K562 (cell line): ENCODE results near the gene MTHFR.

ENCODE experiments used
- BHLHE40 ChIP-seq: IDR thresholded peaks from 2 replicates; pipeline ENCODE4 v1.6.1; 2011; ENCODE audit warnings: low read length, improper control_type of control experiment
- EZH2 ChIP-seq: IDR thresholded peaks from 2 replicates; pipeline ENCODE4 v1.6.1; 2012; ENCODE audit warnings: low read depth, mild to moderate bottlenecking, inconsistent platforms, low read length, borderline replicate concordance
- FOSL1 ChIP-seq: fragments of 200-800 bp; sonication (Bioruptor generic); conservative IDR thresholded peaks from 2 replicates; pipeline ENCODE4 v1.6.1; 2016; ENCODE audit warnings: missing genetic modification characterization, missing compliant biosample characterization
- FOXM1 ChIP-seq, 2 experiments: fragments of 450-650 bp in 1 of 2; sonication (generic) in 1 of 2; formaldehyde crosslinking in 1 of 2; IDR thresholded peaks; 2 replicates each; pipeline versions ENCODE4 v1.6.1 to v1.9.0; 2017 to 2022; ENCODE audit warnings: low read depth in 2 of 2, mild to moderate bottlenecking in 2 of 2, missing genetic modification reagents in 1 of 2, moderate library complexity in 1 of 2
- NELFE ChIP-seq: IDR thresholded peaks from 2 replicates; pipeline ENCODE4 v1.6.1; 2011; ENCODE audit warnings: mild to moderate bottlenecking; ENCODE audit not compliant: insufficient read depth, insufficient read length
- POLR2A ChIP-seq: fragments of 450-650 bp; conservative IDR thresholded peaks from 2 replicates; pipeline ENCODE4 v1.6.1; 2016
- RFX5 ChIP-seq: IDR thresholded peaks from 2 replicates; pipeline ENCODE4 v1.6.1; 2011; ENCODE audit warnings: low read depth, mild to moderate bottlenecking, improper control_type of control experiment, low read length
- SMC3 ChIP-seq: conservative IDR thresholded peaks from 2 replicates; pipeline ENCODE4 v1.6.1; 2011; ENCODE audit warnings: low read depth, low read length, improper control_type of control experiment; ENCODE audit not compliant: insufficient read depth
- SPI1 ChIP-seq: IDR thresholded peaks from 2 replicates; pipeline ENCODE4 v1.6.1; 2011; ENCODE audit warnings: low read depth, low read length, control low read depth, borderline replicate concordance
- TBP ChIP-seq: optimal IDR thresholded peaks from 2 replicates; pipeline ENCODE3; 2011; ENCODE audit warnings: low read depth, low read length, improper control_type of control experiment
- ZNF274 ChIP-seq: IDR thresholded peaks from 2 replicates; pipeline ENCODE4 v1.6.1; 2011; ENCODE audit warnings: low read depth, mild to moderate bottlenecking, low read length, moderate library complexity, borderline replicate concordance
- TF ChIP-seq, protein P1 (sequence below), 3 experiments: IDR thresholded peaks in 2 of 3; conservative IDR thresholded peaks in 1 of 3; 2 replicates each; pipeline ENCODE4 v1.5.1; 2011 to 2012; ENCODE audit warnings: low read length in 3 of 3, mild to moderate bottlenecking in 3 of 3, control low read depth in 2 of 3, improper control_type of control experiment in 1 of 3, inconsistent platforms in 1 of 3, low read depth in 1 of 3, mixed read lengths in 1 of 3, moderate library complexity in 1 of 3; ENCODE audit not compliant: insufficient read depth in 2 of 3
- TF ChIP-seq, protein P2 (sequence below): sonication (generic); formaldehyde crosslinking; IDR thresholded peaks from 2 replicates; pipeline ENCODE4 v1.8.1; 2023; ENCODE audit warnings: mild to moderate bottlenecking, missing genetic modification reagents
- TF ChIP-seq, protein P3 (sequence below): sonication (generic); formaldehyde crosslinking; IDR thresholded peaks from 2 replicates; pipeline ENCODE4 v1.8.1; 2022; ENCODE audit warnings: missing genetic modification reagents

DNA sequence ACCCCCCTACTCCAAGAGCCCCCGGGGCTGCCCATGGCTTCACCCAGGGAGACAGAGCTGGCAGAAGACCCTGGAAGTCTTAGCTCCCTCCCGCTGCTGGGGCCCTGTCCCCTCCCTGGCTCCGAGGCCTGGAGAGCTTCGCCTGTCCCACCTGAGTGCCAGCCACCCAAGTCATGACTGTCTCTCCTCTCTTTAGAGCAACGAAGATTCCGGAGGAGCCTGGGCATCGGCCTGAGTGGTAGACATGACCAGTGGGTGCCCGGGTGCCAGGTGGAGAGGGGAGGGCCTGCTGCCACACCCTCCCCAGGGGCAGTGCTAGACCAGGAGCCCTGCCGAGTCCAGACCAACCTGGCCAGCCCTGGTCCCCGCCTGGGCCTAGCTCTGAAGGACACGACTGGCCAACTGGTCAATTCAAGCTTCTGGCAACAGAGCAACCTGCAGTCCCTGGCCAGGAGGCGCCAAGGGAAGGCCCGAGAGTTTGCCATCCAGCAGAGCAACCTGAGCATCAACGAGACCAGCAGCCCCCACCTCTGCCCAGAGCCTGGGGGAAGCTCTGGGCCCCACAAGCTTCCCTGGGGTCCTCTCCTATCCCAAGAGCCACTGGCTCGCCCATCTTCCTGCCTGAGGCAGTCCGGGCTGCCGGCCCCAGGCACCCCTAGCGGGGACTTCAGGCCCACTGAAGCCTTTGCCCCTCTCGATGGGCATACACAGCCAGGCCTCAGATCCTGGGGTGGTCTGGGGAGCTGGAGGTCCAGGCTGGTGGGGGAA lies 39.9 kb downstream of the MTHFR start:
- TF ChIP-seq SMC3: no peak
- TF ChIP-seq, protein P1, sequence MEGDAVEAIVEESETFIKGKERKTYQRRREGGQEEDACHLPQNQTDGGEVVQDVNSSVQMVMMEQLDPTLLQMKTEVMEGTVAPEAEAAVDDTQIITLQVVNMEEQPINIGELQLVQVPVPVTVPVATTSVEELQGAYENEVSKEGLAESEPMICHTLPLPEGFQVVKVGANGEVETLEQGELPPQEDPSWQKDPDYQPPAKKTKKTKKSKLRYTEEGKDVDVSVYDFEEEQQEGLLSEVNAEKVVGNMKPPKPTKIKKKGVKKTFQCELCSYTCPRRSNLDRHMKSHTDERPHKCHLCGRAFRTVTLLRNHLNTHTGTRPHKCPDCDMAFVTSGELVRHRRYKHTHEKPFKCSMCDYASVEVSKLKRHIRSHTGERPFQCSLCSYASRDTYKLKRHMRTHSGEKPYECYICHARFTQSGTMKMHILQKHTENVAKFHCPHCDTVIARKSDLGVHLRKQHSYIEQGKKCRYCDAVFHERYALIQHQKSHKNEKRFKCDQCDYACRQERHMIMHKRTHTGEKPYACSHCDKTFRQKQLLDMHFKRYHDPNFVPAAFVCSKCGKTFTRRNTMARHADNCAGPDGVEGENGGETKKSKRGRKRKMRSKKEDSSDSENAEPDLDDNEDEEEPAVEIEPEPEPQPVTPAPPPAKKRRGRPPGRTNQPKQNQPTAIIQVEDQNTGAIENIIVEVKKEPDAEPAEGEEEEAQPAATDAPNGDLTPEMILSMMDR (IDR thresholded peaks at IDR 0.05 in 2 of 3, conservative IDR thresholded peaks at IDR 0.05 in 1 of 3; ENCODE audit: insufficient read depth in 2 of 3, low read depth in 1 of 3, low read length in 3 of 3): no peak
- no peak for TF ChIP-seq BHLHE40
- no peak for TF ChIP-seq NELFE
- no peak for TF ChIP-seq RFX5
- TF ChIP-seq FOXM1 (IDR thresholded peaks at IDR 0.05; ENCODE audit: low read depth): no peak
- TF ChIP-seq FOXM1 (CRISPR knock-in tag; IDR thresholded peaks at IDR 0.05; ENCODE audit: low read depth): no peak
- no peak for TF ChIP-seq SPI1
- no peak for TF ChIP-seq POLR2A
- TF ChIP-seq ZNF274: no peak
- TF ChIP-seq TBP: no peak
- no peak for TF ChIP-seq FOSL1 (tag)
- TF ChIP-seq, protein P2, sequence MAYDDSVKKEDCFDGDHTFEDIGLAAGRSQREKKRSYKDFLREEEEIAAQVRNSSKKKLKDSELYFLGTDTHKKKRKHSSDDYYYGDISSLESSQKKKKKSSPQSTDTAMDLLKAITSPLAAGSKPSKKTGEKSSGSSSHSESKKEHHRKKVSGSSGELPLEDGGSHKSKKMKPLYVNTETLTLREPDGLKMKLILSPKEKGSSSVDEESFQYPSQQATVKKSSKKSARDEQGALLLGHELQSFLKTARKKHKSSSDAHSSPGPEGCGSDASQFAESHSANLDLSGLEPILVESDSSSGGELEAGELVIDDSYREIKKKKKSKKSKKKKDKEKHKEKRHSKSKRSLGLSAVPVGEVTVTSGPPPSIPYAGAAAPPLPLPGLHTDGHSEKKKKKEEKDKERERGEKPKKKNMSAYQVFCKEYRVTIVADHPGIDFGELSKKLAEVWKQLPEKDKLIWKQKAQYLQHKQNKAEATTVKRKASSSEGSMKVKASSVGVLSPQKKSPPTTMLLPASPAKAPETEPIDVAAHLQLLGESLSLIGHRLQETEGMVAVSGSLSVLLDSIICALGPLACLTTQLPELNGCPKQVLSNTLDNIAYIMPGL (CRISPR knock-in tag): no peak
- TF ChIP-seq, protein P3, sequence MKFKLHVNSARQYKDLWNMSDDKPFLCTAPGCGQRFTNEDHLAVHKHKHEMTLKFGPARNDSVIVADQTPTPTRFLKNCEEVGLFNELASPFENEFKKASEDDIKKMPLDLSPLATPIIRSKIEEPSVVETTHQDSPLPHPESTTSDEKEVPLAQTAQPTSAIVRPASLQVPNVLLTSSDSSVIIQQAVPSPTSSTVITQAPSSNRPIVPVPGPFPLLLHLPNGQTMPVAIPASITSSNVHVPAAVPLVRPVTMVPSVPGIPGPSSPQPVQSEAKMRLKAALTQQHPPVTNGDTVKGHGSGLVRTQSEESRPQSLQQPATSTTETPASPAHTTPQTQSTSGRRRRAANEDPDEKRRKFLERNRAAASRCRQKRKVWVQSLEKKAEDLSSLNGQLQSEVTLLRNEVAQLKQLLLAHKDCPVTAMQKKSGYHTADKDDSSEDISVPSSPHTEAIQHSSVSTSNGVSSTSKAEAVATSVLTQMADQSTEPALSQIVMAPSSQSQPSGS (CRISPR knock-in tag): no peak
- no peak for TF ChIP-seq EZH2
